Measurements from ENCODE around the gene CHD6.

- TF ChIP-seq ZNF274 (IDR thresholded peaks at IDR 0.05; ENCODE audit: low read depth, low read length) (no peak), SUZ12 (IDR thresholded peaks at IDR 0.05; ENCODE audit: extremely low read depth, insufficient read depth, insufficient read length) (no peak)
These were observed 113.0 kb downstream of the CHD6 start for GRCh38 chr20:41505184-41505583.

Data from NT2/D1 (cell line).